ENCODE data around the gene ZNF540.

- TF ChIP-seq CTCF (IDR thresholded peaks at IDR 0.05; ENCODE audit: poor library complexity), result no peak
- no peak for TF ChIP-seq EZH2phosphoT487 (IDR thresholded peaks at IDR 0.05; ENCODE audit: low read depth, severe bottlenecking, unreplicated experiment)
Measured at GRCh38 chr19:37563518-37563917, 31.2 kb upstream of the ZNF540 start.

Measured in hepatocyte (in vitro differentiated cells).